ENCODE results near the gene HOTAIR.

HOTAIR gene

DNA sequence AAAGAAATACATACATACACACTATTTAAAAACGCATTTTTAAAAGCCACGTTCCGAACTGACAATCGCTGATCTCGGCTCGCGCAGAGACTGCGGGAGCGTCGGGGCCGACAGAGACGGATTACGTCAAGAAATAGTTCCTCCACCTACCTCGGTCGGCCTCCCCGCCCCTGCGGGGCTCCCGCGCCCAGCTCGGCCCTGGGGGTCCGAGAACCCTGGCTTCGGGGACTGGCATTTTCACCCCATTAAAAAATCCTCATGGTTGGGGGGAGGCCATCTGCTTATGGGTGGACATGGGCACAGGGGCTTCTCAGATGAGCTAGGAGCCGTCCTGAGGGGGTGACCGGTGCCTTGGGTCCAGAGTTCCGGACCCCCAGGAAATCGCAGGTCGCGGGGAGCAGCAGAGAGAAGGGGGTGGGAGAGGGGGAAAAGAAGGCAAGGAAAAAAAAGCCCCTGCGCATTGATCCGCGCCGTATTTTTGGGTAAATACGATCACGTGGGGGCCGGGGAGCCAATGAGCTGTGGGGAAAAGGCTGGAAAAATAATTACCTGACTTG, 24.9 kb upstream of the HOTAIR start:
- DNase-seq (ENCODE audit: low read depth): no peak

DNA sequence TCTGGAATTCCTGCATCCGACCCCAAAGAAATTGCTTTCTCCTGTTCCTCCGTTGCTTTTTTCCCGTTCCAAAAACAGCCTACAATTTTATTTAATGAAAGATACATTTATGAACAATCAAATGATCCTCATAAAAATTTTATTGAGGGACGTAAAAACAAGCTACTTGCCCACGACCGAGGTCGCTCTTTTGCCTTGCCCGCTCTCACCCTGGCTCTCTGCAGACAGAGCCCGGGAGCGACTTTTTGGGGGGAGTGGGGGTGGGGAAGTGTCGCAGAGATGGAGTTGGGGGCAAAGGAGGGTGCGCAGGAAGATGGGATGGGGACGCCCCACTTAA, 24.1 kb upstream of the HOTAIR start:
- no peak for DNase-seq (ENCODE audit: low read depth)

GRCh38 chr12:53998110-53998899, 23.6 kb upstream of the HOTAIR start:
- DNase-seq (ENCODE audit: low read depth): no peak

GRCh38 chr12:53997204-53998109, 22.7 kb upstream of the HOTAIR start:
- no peak for DNase-seq (ENCODE audit: low read depth)

- no peak for DNase-seq (ENCODE audit: low read depth)
These were observed 21.8 kb upstream of the HOTAIR start for GRCh38 chr12:53996240-53997203.

- no peak for DNase-seq (ENCODE audit: low read depth)
These were observed 20.9 kb upstream of the HOTAIR start for GRCh38 chr12:53995378-53996239.

- no peak for DNase-seq (ENCODE audit: low read depth)
These were observed 20.2 kb upstream of the HOTAIR start for GRCh38 chr12:53995002-53995377.

GRCh38 chr12:53994264-53995001, 19.7 kb upstream of the HOTAIR start:
- DNase-seq (ENCODE audit: low read depth): no peak

DNA sequence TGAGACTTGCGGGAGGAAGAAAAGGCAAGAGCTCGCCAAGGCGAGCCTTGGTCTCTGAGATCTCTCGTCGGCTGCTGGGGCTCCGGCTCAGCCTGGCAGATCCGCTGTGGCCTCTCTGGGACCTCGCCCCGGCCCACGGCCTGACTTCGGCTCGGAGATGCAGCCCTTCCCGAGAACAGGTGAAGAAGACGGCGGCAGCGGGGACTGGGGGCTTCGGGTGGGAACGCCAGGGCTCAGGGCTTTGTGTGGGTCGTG, 19.2 kb upstream of the HOTAIR start:
- DNase-seq (ENCODE audit: low read depth): no peak

- no peak for DNase-seq (ENCODE audit: low read depth)
These were observed 18.6 kb upstream of the HOTAIR start for GRCh38 chr12:53993162-53994008.

DNA sequence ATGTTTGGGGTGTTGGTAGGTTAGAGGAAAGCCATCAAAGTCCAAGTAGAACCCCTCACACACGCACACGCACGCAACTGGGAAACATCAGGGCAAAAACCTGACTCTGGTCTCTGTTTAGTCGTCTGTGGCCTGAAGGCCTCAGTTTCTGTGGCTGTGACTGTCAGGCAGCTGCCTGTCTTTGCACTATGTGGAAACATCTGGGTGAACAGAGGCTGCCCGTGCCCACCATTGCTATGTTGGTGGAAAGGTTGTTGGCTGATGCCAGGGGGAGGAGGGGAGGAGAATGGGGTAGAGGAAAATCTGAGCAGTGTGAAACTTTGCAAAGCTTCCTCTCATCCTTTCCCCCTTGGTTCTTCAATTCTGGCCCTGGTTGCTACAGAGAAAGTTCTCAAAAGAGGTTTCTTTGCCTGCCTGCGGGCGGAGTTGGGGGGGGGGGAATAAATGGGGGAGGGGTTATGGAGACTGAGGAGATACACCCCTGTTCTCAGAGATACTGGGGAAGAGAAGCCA, 17.7 kb upstream of the HOTAIR start:
- DNase-seq (ENCODE audit: low read depth): no peak

GRCh38 chr12:53991077-53991460, 16.3 kb upstream of the HOTAIR start:
- no peak for DNase-seq (ENCODE audit: low read depth)

DNA sequence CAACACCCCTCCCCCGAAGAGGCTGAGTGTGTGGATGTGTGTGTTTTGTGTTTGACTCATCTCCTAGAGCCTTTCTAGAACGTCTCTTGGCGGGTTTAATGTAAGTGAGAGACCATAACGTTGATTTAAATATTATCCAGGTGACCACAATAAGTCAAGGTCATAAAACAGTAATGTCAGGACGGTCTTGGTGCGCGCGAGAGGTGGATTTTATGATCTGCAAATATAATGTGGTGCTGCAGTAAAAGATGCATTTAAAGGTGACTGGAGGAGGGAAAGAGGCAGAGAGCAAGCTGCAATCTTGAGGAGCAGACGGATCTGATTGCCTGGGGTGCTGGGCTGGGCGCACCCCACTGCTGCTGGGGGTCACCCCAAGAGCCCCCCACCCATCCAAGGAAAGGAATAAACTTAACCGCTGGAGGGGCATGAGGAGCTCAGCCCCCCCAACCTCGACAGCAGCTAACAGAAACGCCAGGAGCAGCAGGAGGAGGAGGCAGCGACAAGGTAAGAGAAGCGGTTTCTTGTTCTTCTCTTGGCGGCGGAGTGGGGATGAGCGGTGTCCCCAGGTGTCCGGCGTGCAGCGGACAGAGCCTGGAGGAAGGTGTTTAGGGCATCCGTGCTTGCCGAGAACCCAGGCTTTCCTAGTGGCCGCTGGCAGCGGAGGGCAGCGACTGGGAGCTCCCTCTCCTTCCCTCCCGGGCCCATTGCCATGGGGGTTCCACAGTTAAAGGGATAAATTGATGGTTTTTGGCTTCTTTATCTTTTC, 15.7 kb upstream of the HOTAIR start:
- DNase-seq (ENCODE audit: low read depth): no peak

DNA sequence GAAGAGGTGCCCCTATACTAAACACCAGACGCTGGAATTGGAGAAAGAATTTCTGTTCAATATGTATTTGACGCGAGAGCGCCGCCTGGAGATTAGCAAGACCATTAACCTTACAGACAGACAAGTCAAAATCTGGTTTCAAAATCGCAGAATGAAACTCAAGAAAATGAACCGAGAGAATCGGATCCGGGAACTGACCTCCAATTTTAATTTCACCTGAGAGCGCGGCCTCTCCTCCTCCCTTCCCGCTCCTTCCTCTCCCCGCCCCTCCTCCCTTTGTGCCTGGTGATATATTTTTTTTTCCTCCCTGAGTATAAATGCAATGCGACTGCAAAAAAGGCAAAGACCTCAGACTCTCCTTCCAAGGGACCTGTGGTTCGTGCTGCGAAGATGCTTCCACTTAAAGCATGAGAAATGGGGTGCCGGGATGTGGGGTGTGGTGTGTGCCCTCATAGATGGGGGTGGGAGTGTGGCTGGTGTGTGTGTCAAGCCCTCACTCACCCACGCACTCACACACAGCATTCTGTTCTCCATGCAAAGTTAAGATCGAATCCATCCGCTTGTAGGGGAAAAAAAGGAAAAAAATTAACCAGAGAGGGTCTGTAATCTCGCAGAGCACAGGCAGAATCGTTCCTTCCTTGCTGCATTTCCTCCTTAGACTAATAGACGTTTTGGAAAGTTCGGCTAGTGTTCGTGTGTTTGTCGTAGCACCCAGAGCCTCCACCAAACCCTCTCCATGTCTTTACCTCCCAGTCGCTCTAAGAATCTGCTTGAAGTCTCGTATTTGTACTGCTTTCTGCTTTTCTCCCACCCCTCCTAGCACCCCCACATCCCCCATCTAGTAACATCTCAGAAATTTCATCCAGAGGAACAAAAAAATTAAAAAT, 14.7 kb upstream of the HOTAIR start:
- DNase-seq (ENCODE audit: low read depth): no peak

- DNase-seq (ENCODE audit: low read depth): no peak
These were observed 13.9 kb upstream of the HOTAIR start for GRCh38 chr12:53988541-53989226.

- no peak for DNase-seq (ENCODE audit: low read depth)
These were observed 13.1 kb upstream of the HOTAIR start for GRCh38 chr12:53987787-53988230.

All from stimulated activated CD4-positive, alpha-beta T cell treated with anti-CD3 and anti-CD28 coated beads, Interleukin-2, amount 100 ng/mL, for 4 hours (primary cell).